Breast epithelium (tissue), 4 donors: ENCODE results near the gene FRG1. TPM values are rescaled to one million over a fixed set of nuclear protein-coding genes. Genes with fewer than 3 reads are reported as not detected.
"Not testable (repeated sequence)": the region's sequence is repeated elsewhere in the genome, so short reads cannot be mapped to it uniquely, and the experiment has no call there.

Source experiments
- DNase-seq, 2 donors: peaks; one replicate each; pipeline ENCODE4 v3.0.0-alpha.2; 2019; ENCODE audit warnings: low spot score in 2 of 2
- H3K27ac ChIP-seq, 2 donors: fragments of 200-600 bp; sonication (generic) in 1 of 2; one replicate each; pipeline ENCODE4 v1.5.1; 2016 to 2019; ENCODE audit warnings: mild to moderate bottlenecking in 1 of 2
- H3K27me3 ChIP-seq, 2 donors: fragments of 200-600 bp; sonication (generic) in 1 of 2; one replicate each; pipeline versions ENCODE4 v1.5.1 to v1.6.0; 2017 to 2019; ENCODE audit warnings: control low read depth in 1 of 2, mild to moderate bottlenecking in 1 of 2
- H3K36me3 ChIP-seq: fragments of 200-600 bp; one replicate; pipeline ENCODE4 v1.5.1; 2019
- H3K4me1 ChIP-seq, 2 donors: fragments of 200-600 bp; sonication (generic); one replicate each; pipeline ENCODE4 v1.5.1; 2016 to 2019; ENCODE audit warnings: control low read depth in 1 of 2
- H3K4me3 ChIP-seq, 3 donors: fragments of 200-600 bp; sonication (generic); 1 replicate in 2 of 3; 2 replicates in 1 of 3; pipeline ENCODE4 v1.5.1; 2016 to 2019; ENCODE audit warnings: mild to moderate bottlenecking in 3 of 3, moderate library complexity in 2 of 3
- H3K9me3 ChIP-seq, 2 donors: fragments of 200-600 bp; sonication (generic) in 1 of 2; one replicate each; pipeline ENCODE4 v1.5.1; 2016 to 2019; ENCODE audit warnings: control low read depth in 1 of 2
- CTCF ChIP-seq, 3 donors: fragments of 450-650 bp; IDR thresholded peaks; one replicate each; pipeline ENCODE4 v1.5.1; 2016 to 2017; ENCODE audit warnings: antibody characterized with exemption in 3 of 3, mild to moderate bottlenecking in 3 of 3, moderate library complexity in 3 of 3
- POLR2A ChIP-seq: fragments of 450-650 bp; IDR thresholded peaks from one replicate; pipeline ENCODE4 v1.6.1; 2016; ENCODE audit warnings: antibody characterized with exemption, mild to moderate bottlenecking, moderate library complexity
- POLR2AphosphoS5 ChIP-seq, 3 donors: sonication (generic); formaldehyde crosslinking; IDR thresholded peaks; one replicate each; pipeline ENCODE4 v1.6.1; 2017; ENCODE audit warnings: antibody characterized with exemption in 3 of 3
- intact Hi-C: fragments of 100-400 bp; cut with DNase I; formaldehyde crosslinking; loops from one replicate; pipeline ENCODE4 v1.15.1; 2023; ENCODE audit warnings: low total_unique reads
- total RNA-seq, 3 donors: library from RNA; depleted of rRNA; stranded (reverse); fragments of >200 nt; gene quantifications; one replicate each; pipeline ENCODE4 v1.1.0, GENCODE V29; 2016

Gene FRG1
- total RNA-seq, 3 donors from 2014 or later: 40.0 to 56.5 (median 41.9) TPM

GRCh38 chr4:189973646-189974045 is 33.0 kb downstream of the FRG1 start:
- TF ChIP-seq POLR2AphosphoS5 (IDR thresholded peaks at IDR 0.05) (no peak), POLR2A (no peak), CTCF (IDR thresholded peaks at IDR 0.05) (no peak)
- H3K9me3 ChIP-seq: no peaks in the 10 kb centered on the region

DNA sequence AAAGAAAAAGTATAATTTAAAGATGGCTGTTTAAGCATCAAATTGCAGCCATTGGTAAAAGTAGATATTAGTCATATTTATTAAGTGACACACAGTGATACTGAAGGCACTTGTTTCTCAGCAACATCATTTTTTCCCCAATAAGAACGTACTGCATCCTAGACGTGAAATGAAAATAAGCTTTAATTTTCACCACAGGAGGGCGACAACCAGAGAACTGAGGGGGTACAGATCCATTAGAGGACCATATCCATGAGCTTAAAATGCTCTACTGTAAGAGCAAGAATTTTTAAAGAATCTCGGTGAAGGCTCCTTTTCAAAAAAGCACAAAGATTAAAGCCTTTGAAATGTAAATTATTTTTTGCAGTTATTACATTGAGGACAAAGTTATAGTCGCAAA is 33.4 kb downstream of the FRG1 start:
- no peak for DNase-seq
- intact Hi-C loops: no loop called here
- Histone ChIP-seq H3K27ac (no peak overlapping the region), H3K4me1 (no peaks in the 10 kb centered on the region), H3K9me3 (no peaks in the 10 kb centered on the region), H3K27me3 (no peaks in the 10 kb centered on the region), H3K36me3 (no peaks in the 10 kb centered on the region), H3K4me3 (no peak overlapping the region)
- TF ChIP-seq CTCF (IDR thresholded peaks at IDR 0.05) (no peak), POLR2AphosphoS5 (IDR thresholded peaks at IDR 0.05) (no peak), POLR2A (no peak)

More at GRCh38 chr4:189973646-189974045, 33.0 kb downstream of the FRG1 start:
- no peaks in the 10 kb centered on the region for H3K36me3 ChIP-seq
- no peaks in the 10 kb centered on the region for H3K4me1 ChIP-seq
- no peak overlapping the region for H3K27ac ChIP-seq
- H3K4me3 ChIP-seq: no peak overlapping the region
- no peaks in the 10 kb centered on the region for H3K27me3 ChIP-seq
- no peak for DNase-seq
- intact Hi-C loops: no loop called here

DNA sequence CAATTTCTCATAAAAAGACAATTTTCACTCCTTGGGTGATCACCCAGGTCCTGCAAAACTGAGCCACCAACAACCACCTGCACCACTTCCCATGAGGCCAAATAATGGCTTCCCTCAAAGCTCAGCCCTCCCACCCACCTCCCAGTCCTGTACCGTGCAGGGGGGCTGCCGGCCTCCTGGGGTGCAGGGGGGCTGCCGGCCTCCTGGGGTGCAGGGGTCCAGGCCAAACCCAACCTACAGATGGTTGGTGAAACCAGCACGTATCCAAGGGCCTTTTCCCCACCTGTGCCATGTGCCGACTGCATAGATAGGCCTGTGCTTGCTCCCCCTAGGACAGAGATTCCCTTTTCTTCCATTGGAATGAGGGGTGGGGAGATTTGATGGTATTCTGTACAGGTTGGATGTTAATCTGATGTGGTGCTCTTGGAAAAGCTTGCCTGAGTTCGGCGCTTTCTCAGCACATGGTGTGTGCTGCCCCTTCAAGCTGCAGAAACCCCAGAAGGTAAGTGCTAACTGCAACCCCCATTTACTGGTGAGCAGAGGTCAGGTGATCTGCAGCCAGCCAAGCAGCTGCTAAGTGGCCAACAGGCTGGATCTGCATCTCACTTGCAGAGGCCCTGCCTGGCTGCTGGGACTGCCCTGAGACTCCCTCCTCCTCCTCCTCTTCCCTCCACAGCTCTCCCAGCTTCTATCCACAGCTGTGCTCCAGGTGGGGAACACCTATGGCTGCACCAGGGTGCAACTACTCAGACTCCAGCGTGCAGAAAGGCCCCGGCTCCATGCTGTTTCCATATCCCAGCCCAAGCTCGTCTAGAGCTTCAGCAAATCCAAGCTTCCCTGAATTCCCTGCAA is 38.8 kb downstream of the FRG1 start:
- Histone ChIP-seq H3K27ac (no peak overlapping the region), H3K4me1 (no peaks in the 10 kb centered on the region), H3K36me3 (no peaks in the 10 kb centered on the region), H3K4me3 (no peak overlapping the region), H3K9me3 (no peaks in the 10 kb centered on the region), H3K27me3 (no peaks in the 10 kb centered on the region)
- no peak for DNase-seq
- TF ChIP-seq POLR2A (no peak), POLR2AphosphoS5 (IDR thresholded peaks at IDR 0.05) (no peak), CTCF (IDR thresholded peaks at IDR 0.05) (no peak)
- intact Hi-C loops: no loop called here

DNA sequence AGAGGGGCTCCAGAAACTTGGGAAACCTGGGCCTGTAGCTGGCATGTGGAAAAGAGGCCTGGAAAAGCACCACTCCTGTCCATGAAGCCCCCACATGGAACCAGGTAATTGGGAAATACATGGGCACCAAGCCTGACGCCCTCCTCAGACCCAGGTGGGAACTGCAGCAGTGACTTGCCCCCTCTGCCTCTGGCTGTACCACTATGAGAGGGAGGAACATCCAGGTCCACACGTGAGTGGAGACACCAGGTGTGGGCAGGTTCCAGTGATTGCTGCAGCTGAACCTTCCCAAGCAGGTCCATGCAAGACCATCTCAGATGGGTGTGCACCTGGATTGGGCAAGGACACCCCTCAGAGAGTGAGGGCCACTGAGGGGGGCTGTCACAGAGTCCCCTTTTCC is 39.6 kb downstream of the FRG1 start:
- H3K9me3 ChIP-seq, H3K4me1 ChIP-seq, H3K4me3 ChIP-seq, H3K27me3 ChIP-seq, H3K36me3 ChIP-seq, intact Hi-C loops, H3K27ac ChIP-seq, DNase-seq: not testable (repeated sequence)

DNA sequence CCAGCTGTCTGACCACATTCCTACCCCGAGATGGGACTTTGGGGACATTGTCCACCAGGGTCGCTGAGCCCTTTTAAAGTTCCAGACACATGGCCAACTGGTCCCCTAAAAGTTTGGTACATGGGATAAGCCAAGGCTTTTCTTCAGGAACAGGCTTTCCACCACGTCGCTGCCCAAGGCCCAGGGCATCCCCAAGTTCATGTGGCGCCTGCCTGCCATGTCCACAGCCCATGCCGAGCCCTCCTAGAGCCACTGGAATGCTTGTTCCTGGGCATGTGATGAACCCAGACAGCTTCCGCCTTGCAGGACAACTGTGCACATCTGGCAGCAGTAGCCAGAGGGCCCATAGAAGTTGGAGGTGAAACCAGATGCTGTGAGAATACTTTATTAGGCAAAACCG is 41.3 kb downstream of the FRG1 start:
- intact Hi-C loops: no loop called here
- Histone ChIP-seq H3K4me3 (no peak overlapping the region), H3K27ac (no peak overlapping the region), H3K27me3 (no peaks in the 10 kb centered on the region), H3K36me3 (no peaks in the 10 kb centered on the region), H3K4me1 (no peaks in the 10 kb centered on the region), H3K9me3 (no peaks in the 10 kb centered on the region)
- no peak for DNase-seq
- TF ChIP-seq POLR2A (no peak), POLR2AphosphoS5 (IDR thresholded peaks at IDR 0.05) (no peak), CTCF (IDR thresholded peaks at IDR 0.05) (no peak)

DNA sequence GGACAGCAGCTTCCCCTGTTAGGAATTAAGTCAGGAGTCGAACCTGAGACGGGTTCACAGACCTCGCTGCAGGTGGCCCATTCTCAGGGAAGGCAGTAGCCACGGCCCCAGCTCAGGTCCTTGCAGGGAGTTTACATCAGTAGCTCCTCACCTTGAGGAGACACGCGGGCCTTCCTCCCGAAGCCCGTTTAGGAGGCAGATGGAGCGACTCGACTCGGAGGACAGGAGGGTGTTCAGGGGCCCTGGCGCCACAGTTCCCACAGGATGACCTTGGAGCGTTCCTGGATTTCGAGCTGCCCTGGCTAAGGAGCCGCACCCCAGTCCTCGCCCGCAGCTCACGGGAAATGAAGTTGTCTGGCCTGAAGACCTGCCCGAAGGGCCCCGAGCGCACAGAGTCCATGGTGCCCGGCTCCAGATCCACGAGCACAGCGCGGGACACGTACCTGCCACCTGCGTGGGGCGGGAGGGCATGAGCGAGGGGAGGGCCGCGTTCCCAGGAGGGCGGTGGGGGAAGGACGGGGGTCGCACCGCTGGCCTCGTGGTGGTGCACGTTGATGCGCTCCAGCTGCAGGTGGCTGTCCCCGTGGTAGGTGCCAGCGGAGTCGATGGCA is 43.3 kb downstream of the FRG1 start:
- DNase-seq, H3K36me3 ChIP-seq, H3K27me3 ChIP-seq, H3K27ac ChIP-seq, H3K4me3 ChIP-seq, H3K9me3 ChIP-seq, H3K4me1 ChIP-seq, intact Hi-C loops: not testable (repeated sequence)

GRCh38 chr4:189984661-189985060 is 44.0 kb downstream of the FRG1 start:
- intact Hi-C loops, H3K4me3 ChIP-seq, H3K4me1 ChIP-seq, H3K9me3 ChIP-seq, H3K27ac ChIP-seq, H3K36me3 ChIP-seq, DNase-seq, H3K27me3 ChIP-seq: not testable (repeated sequence)

DNA sequence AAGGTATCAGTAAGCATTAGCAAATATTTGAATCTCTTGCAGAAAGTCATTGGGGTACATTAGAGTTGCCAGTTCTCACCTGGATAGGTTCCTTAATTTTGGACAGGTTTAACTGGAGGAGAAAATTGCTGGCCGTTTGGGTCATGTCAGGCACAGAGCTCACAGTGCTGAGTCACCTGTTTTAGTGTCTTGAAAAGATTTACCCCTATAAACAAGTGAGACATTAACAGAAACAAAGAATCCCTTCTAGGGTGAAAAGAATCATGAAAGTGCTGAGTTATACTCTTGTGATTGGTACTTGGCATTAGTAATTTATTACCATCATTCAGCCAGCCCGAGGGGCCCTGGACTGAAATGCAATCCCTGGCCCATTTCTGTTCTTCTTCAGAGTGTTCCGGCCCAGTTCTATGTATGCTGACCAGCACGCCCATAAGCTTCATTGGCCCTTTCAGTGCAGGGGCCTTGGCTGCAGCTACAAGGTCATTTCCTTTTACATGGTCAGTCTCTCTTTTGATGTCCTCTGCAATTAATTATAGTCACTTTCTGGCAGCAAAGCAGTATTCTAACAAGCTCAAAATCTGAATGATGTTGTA is 45.1 kb downstream of the FRG1 start:
- H3K4me1 ChIP-seq, H3K27me3 ChIP-seq, intact Hi-C loops, H3K36me3 ChIP-seq, H3K4me3 ChIP-seq, H3K9me3 ChIP-seq, DNase-seq, H3K27ac ChIP-seq: not testable (repeated sequence)
